ENCODE results near the gene ESPN. TPM values are rescaled to one million over a fixed set of nuclear protein-coding genes. Genes with fewer than 3 reads are reported as not detected.

The ESPN gene
- total RNA-seq, 4 donors from 2014 or later = 0.60 to 6.1 (median 1.7) TPM

DNA sequence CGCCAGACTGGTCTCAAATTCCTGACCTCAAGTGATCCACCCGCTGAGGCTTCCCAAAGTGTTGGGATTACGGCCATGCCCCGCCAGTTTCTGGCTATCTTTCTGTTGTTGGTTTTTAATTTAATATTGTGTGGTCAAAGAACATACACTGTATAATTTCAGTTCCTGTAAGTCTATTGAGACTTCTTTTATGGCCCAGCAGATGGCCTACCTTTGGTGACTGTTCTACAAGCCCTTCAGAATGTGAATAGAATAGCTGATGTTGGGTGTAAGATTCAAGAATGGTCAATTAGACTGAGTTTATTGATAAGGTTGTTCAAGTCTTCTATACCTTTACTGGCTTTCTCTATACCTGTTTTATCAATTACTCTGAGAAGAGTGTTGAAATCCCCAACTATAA lies 15.5 kb upstream of the ESPN start:
- H3K27ac ChIP-seq = no peak overlapping the region
- no peak for DNase-seq (ENCODE audit: low spot score in 2 of 2)
- H3K27me3 ChIP-seq = peaks cover 0 to 47% of the 10 kb centered on the region in 2 donors
- H3K36me3 ChIP-seq = no peaks in the 10 kb centered on the region
- no peaks in the 10 kb centered on the region for H3K4me1 ChIP-seq
- no peaks in the 10 kb centered on the region for H3K9me3 ChIP-seq
- WGBS, 2 donors = 76 to 78% methylated on average over 4 of the region's 4 CpGs
- TF ChIP-seq EP300 (IDR thresholded peaks at IDR 0.05) = no peak
- no peak for TF ChIP-seq POLR2A (IDR thresholded peaks at IDR 0.05)
- TF ChIP-seq, protein P1, sequence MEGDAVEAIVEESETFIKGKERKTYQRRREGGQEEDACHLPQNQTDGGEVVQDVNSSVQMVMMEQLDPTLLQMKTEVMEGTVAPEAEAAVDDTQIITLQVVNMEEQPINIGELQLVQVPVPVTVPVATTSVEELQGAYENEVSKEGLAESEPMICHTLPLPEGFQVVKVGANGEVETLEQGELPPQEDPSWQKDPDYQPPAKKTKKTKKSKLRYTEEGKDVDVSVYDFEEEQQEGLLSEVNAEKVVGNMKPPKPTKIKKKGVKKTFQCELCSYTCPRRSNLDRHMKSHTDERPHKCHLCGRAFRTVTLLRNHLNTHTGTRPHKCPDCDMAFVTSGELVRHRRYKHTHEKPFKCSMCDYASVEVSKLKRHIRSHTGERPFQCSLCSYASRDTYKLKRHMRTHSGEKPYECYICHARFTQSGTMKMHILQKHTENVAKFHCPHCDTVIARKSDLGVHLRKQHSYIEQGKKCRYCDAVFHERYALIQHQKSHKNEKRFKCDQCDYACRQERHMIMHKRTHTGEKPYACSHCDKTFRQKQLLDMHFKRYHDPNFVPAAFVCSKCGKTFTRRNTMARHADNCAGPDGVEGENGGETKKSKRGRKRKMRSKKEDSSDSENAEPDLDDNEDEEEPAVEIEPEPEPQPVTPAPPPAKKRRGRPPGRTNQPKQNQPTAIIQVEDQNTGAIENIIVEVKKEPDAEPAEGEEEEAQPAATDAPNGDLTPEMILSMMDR (IDR thresholded peaks at IDR 0.05) = no peak
- H3K4me3 ChIP-seq = no peak overlapping the region

DNA sequence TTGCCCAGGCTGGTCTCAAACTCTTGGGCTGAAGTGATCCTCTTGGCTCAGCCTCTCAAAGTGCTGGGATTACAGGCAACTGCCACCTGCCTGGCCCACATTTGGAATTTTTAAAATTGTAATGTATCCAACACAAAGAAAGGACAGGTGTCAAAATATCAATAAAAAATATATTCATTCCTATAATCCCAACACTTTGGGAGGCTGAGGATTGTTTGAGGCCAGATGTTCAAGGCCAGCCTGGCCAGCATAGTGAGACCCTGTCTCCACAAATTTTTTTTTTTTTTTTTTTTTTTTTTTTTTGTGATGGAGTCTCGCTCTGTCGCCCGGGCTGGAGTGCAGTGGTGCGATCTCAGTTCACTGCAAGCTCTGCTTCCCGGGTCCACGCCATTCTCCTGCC lies 14.8 kb upstream of the ESPN start:
- Histone ChIP-seq H3K27me3 (peaks cover 0 to 51% of the 10 kb centered on the region in 2 donors), H3K4me3 (no peak overlapping the region), H3K9me3 (no peaks in the 10 kb centered on the region), H3K36me3 (no peaks in the 10 kb centered on the region), H3K27ac (no peak overlapping the region), H3K4me1 (peaks cover 0 to 4% (median 0%) of the 10 kb centered on the region in 4 donors)
- 91 to 93% methylated on average over 6 of the region's 6 CpGs for WGBS, 2 donors
- TF ChIP-seq, protein P1 (IDR thresholded peaks at IDR 0.05) = no peak
- no peak for DNase-seq (ENCODE audit: low spot score in 2 of 2)

DNA sequence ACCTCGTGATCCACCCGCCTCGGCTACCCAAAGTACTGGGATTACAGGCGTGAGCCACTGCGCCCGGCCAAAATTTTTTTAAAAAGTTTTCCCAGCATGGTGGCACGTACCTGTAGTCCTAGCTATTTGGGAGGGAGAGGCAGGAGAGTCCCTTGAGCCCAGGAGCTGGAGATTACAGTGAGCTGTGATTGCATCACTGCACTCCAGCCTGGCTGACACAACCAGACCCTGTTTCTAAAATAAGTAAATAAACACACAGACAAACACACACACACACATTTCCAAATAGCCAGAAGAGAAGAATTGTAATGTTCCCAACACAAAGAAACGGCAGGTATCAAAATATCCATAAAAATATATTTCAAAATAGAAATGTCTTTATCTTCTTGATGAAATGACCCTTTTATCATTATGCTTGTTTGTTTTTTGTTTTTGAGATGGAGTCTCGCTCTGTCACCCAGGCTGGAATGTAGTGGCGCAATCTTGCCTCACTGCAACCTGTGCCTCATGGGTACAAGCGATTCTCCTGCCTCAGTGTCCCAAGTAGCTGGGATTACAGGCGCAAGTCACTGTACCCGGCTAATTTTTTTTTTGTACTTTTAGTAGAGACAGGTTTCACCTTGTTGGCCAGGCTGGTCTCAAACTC lies 14.2 kb upstream of the ESPN start:
- H3K4me1 ChIP-seq = peaks cover 0 to 5% (median 0%) of the 10 kb centered on the region in 4 donors
- H3K4me3 ChIP-seq = no peak overlapping the region
- no peaks in the 10 kb centered on the region for H3K36me3 ChIP-seq
- H3K27ac ChIP-seq = no peak overlapping the region
- H3K9me3 ChIP-seq = no peaks in the 10 kb centered on the region
- no peak for DNase-seq (ENCODE audit: low spot score in 2 of 2)
- WGBS, 2 donors = 84 to 87% methylated on average over 13 of the region's 13 CpGs
- peaks cover 0 to 53% of the 10 kb centered on the region in 2 donors for H3K27me3 ChIP-seq
- no peak for TF ChIP-seq POLR2A (IDR thresholded peaks at IDR 0.05)

DNA sequence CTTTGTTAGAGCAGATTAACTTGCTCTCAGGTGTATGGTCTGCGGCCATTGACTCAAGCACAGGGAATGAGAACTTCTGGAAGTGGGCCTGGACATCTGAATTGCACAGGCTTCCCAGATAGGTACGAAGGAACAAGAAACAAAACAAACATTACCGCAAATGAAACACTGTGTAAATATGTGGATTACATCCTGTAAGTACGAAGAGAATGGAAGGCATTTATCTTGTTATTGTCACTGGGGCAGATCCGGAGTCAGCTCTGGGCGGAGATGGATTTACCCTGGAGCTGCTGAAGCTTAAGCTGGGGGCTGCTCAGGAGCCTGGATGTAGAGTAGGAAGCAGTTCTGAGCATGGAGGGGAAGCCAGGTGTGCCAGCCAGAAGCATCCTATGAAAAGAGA lies 11.7 kb upstream of the ESPN start:
- peaks cover 0 to 70% of the 10 kb centered on the region in 2 donors for H3K27me3 ChIP-seq
- no peaks in the 10 kb centered on the region for H3K9me3 ChIP-seq
- H3K4me1 ChIP-seq = peaks cover 0 to 5% (median 0%) of the 10 kb centered on the region in 4 donors
- DNase-seq (ENCODE audit: low spot score in 2 of 2) = no peak
- TF ChIP-seq EP300 (IDR thresholded peaks at IDR 0.05) (no peak), POLR2A (IDR thresholded peaks at IDR 0.05) (no peak)
- TF ChIP-seq, protein P1 (IDR thresholded peaks at IDR 0.05) = no peak
- no peaks in the 10 kb centered on the region for H3K36me3 ChIP-seq
- WGBS, 2 donors = 76 to 83% methylated on average over 6 of the region's 6 CpGs
- no peak overlapping the region for H3K4me3 ChIP-seq
- H3K27ac ChIP-seq = no peak overlapping the region

DNA sequence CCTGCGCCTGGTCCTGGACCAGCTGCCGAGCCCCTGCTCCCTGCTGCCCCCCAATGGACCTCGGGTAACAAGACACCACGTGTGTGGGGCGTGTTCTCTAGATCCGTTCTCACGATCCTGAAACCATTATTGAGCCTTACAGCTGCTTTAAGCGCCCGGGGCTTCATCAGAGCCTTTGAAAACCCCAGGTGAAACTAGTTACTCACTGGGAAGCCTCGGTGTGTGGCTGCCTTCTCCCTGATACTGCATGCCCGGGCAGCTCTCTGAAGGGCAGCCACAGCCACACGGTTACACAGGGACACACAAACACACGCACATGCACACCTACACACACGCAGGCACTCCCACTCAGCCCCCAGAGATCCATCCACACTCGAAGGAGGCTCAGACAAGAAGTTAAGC lies 10.1 kb upstream of the ESPN start:
- H3K4me3 ChIP-seq = no peak overlapping the region
- TF ChIP-seq, protein P1 (IDR thresholded peaks at IDR 0.05) = peak in 2 of 5 experiments; percentile 18 to 20
- no peak for TF ChIP-seq EP300 (IDR thresholded peaks at IDR 0.05)
- DNase-seq (ENCODE audit: low spot score in 2 of 2) = no peak
- no peak overlapping the region for H3K27ac ChIP-seq
- no peaks in the 10 kb centered on the region for H3K9me3 ChIP-seq
- H3K27me3 ChIP-seq = peaks cover 0 to 85% of the 10 kb centered on the region in 2 donors
- H3K4me1 ChIP-seq = peaks cover 0 to 15% (median 6%) of the 10 kb centered on the region in 4 donors
- no peaks in the 10 kb centered on the region for H3K36me3 ChIP-seq
- WGBS, 2 donors = 6 to 10% methylated on average over 14 to 15 of the region's 15 CpGs
